ENCODE results near the gene SLC9A2.

- TF ChIP-seq CTCF (IDR thresholded peaks at IDR 0.05) (peak; percentile 86), EZH2 (IDR thresholded peaks at IDR 0.05) (no peak), EZH2phosphoT487 (IDR thresholded peaks at IDR 0.05) (no peak)
These were observed 3.5 kb upstream of the SLC9A2 start for GRCh38 chr2:102615620-102616436.

All from neural progenitor cell (in vitro differentiated cells).